IPS-18a (cell line): ENCODE results near the gene S100A13.

ENCODE experiments used
- H3K27ac ChIP-seq: one replicate; pipeline ENCODE4 v1.5.1; 2013; ENCODE audit warnings: low read length
- H3K27me3 ChIP-seq: one replicate; pipeline ENCODE4 v1.6.1; 2013; ENCODE audit warnings: mild to moderate bottlenecking, low read length; ENCODE audit not compliant: control insufficient read depth, insufficient read depth
- H3K36me3 ChIP-seq: one replicate; pipeline ENCODE4 v1.6.1; 2013; ENCODE audit warnings: low read depth, low read length; ENCODE audit not compliant: control insufficient read depth
- H3K4me1 ChIP-seq: one replicate; pipeline ENCODE4 v1.6.1; 2013; ENCODE audit warnings: low read depth, low read length; ENCODE audit not compliant: control insufficient read depth
- H3K4me3 ChIP-seq: one replicate; pipeline ENCODE4 v1.5.1; 2013; ENCODE audit warnings: low read length
- H3K9ac ChIP-seq: one replicate; pipeline ENCODE4 v1.6.1; 2013; ENCODE audit warnings: mild to moderate bottlenecking, low read length, moderate library complexity
- H3K9me3 ChIP-seq: one replicate; pipeline ENCODE4 v1.6.1; 2013; ENCODE audit warnings: low read depth, low read length; ENCODE audit not compliant: control insufficient read depth

S100A13 gene

GRCh38 chr1:153661111-153661708 lies 33.9 kb upstream of the S100A13 start:
- Histone ChIP-seq H3K4me3 (no peak overlapping the region), H3K9me3 (no peaks in the 10 kb centered on the region), H3K4me1 (peaks cover 3% of the 10 kb centered on the region), H3K27ac (no peak overlapping the region), H3K36me3 (peaks cover 54% of the 10 kb centered on the region), H3K27me3 (no peaks in the 10 kb centered on the region), H3K9ac (no peak overlapping the region)

DNA sequence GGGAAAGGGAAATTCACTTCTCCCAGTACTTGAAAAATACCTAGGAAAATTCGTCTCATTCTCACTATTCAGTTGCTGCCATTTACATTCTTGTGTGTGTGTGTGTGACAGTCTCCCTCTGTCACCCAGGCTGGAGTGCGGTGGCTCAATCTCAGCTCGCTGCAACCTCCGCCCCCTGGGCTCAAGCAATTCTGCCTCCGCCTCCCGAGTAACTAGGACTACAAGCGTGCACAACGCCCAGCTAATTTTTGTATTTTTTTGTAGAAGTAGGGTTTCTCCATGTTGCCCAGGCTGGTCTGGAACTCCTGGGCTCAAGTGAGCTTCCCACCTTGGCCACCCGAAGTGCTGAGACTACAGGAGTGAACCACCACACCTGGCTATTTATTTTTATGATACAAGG lies 32.4 kb upstream of the S100A13 start:
- Histone ChIP-seq H3K36me3 (peaks cover 38% of the 10 kb centered on the region), H3K4me1 (peaks cover 3% of the 10 kb centered on the region), H3K9me3 (no peaks in the 10 kb centered on the region), H3K27ac (no peak overlapping the region), H3K9ac (no peak overlapping the region), H3K27me3 (no peaks in the 10 kb centered on the region), H3K4me3 (peak overlapping the region; percentile 93)

DNA sequence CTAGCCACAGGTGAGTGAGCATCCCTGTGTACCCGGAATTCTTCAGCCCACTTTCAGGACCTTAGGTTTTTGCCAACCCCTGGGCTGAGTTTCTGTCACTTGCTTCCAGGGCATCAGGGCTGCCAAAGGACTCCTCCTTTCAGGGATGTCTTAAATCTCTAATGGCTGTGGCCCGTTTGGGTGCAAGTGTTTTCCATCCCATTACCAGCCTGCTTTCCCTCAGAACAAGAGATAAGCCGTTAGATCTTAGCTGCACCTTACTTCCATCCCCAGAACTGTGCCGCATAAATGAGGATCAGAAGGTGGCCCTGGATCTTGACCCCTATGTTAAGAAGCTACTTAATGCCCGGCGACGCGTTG lies 31.9 kb upstream of the S100A13 start:
- H3K4me1 ChIP-seq: peaks cover 3% of the 10 kb centered on the region

GRCh38 chr1:153658400-153659174 lies 31.3 kb upstream of the S100A13 start, which contains the start of gene SNAPIN:
Gene SNAPIN (plus strand): TSS chr1:153658703. CDS start chr1:153658744, 41 bp downstream.
- Histone ChIP-seq H3K9ac (peak within 1 kb of the TSS; percentile 81), H3K4me1 (peaks cover 3% of the 10 kb centered on the region), H3K27ac (peak within 1 kb of the TSS; percentile 50)

More for the DNA sequence above, 31.9 kb upstream of the S100A13 start:
- H3K9me3 ChIP-seq: no peaks in the 10 kb centered on the region
- H3K9ac ChIP-seq: peak overlapping the region; percentile 81
- H3K27ac ChIP-seq: peak overlapping the region; percentile 50
- H3K4me3 ChIP-seq: peak overlapping the region; percentile 93
- H3K36me3 ChIP-seq: peaks cover 33% of the 10 kb centered on the region
- no peaks in the 10 kb centered on the region for H3K27me3 ChIP-seq

GRCh38 chr1:153655333-153655732 lies 28.0 kb upstream of the S100A13 start:
- Histone ChIP-seq H3K4me3 (no peak overlapping the region), H3K4me1 (peaks cover 3% of the 10 kb centered on the region), H3K9me3 (no peaks in the 10 kb centered on the region), H3K9ac (no peak overlapping the region), H3K36me3 (no peaks in the 10 kb centered on the region), H3K27ac (no peak overlapping the region), H3K27me3 (no peaks in the 10 kb centered on the region)

More at GRCh38 chr1:153658400-153659174, 31.3 kb upstream of the S100A13 start, which contains the start of gene SNAPIN:
- no peaks in the 10 kb centered on the region for H3K9me3 ChIP-seq
- no peaks in the 10 kb centered on the region for H3K27me3 ChIP-seq
- H3K4me3 ChIP-seq: peak within 1 kb of the TSS; percentile 93
- peaks cover 27% of the 10 kb centered on the region for H3K36me3 ChIP-seq

- Histone ChIP-seq H3K9ac (no peak overlapping the region), H3K4me3 (no peak overlapping the region), H3K36me3 (no peaks in the 10 kb centered on the region), H3K9me3 (no peaks in the 10 kb centered on the region), H3K4me1 (no peaks in the 10 kb centered on the region), H3K27ac (no peak overlapping the region), H3K27me3 (no peaks in the 10 kb centered on the region)
Observed at GRCh38 chr1:153652805-153653500, 25.6 kb upstream of the S100A13 start.

GRCh38 chr1:153651771-153652170 lies 24.5 kb upstream of the S100A13 start:
- Histone ChIP-seq H3K9ac (no peak overlapping the region), H3K9me3 (no peaks in the 10 kb centered on the region), H3K36me3 (no peaks in the 10 kb centered on the region), H3K4me3 (no peak overlapping the region), H3K27ac (no peak overlapping the region), H3K4me1 (no peaks in the 10 kb centered on the region), H3K27me3 (no peaks in the 10 kb centered on the region)

GRCh38 chr1:153649863-153650235 lies 22.5 kb upstream of the S100A13 start:
- Histone ChIP-seq H3K9me3 (no peaks in the 10 kb centered on the region), H3K9ac (no peak overlapping the region), H3K36me3 (peaks cover 17% of the 10 kb centered on the region), H3K27me3 (no peaks in the 10 kb centered on the region), H3K4me3 (no peak overlapping the region), H3K27ac (no peak overlapping the region), H3K4me1 (no peaks in the 10 kb centered on the region)

GRCh38 chr1:153649137-153649862 lies 22.0 kb upstream of the S100A13 start:
- H3K4me3 ChIP-seq: no peak overlapping the region
- no peak overlapping the region for H3K9ac ChIP-seq
- no peak overlapping the region for H3K27ac ChIP-seq

GRCh38 chr1:153648000-153648643 lies 20.8 kb upstream of the S100A13 start:
- H3K9me3 ChIP-seq: no peaks in the 10 kb centered on the region
- H3K4me1 ChIP-seq: no peaks in the 10 kb centered on the region
- H3K27ac ChIP-seq: no peak overlapping the region
- H3K27me3 ChIP-seq: no peaks in the 10 kb centered on the region
- H3K4me3 ChIP-seq: no peak overlapping the region
- H3K9ac ChIP-seq: no peak overlapping the region
- H3K36me3 ChIP-seq: peaks cover 35% of the 10 kb centered on the region

More at GRCh38 chr1:153649137-153649862, 22.0 kb upstream of the S100A13 start:
- H3K27me3 ChIP-seq: no peaks in the 10 kb centered on the region
- no peaks in the 10 kb centered on the region for H3K4me1 ChIP-seq
- no peaks in the 10 kb centered on the region for H3K9me3 ChIP-seq
- H3K36me3 ChIP-seq: peaks cover 23% of the 10 kb centered on the region

DNA sequence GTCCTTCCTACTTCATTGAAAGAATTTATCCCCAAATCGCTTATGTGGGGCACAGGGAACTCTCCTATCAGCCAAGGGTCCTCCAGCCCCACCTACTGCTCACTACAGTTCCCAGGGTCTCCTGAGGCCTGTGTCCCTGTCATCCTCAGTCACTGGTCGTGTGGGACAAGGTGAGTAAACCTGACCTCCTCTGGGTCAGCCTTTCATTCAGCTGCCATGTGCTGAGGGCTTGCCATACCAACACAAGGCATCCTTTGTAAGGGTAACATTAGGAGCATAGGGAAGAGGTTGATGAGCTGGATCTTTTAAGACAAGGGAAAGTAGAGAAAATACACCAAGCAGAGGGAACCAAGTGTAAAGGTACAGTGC lies 20.0 kb upstream of the S100A13 start:
- Histone ChIP-seq H3K9me3 (no peaks in the 10 kb centered on the region), H3K9ac (no peak overlapping the region), H3K27me3 (no peaks in the 10 kb centered on the region), H3K36me3 (peaks cover 42% of the 10 kb centered on the region), H3K4me1 (no peaks in the 10 kb centered on the region), H3K27ac (no peak overlapping the region), H3K4me3 (no peak overlapping the region)
